GM19238 (cell line): ENCODE results near the gene TCP11L2.
"Not testable (repeated sequence)": the region's sequence is repeated elsewhere in the genome, so short reads cannot be mapped to it uniquely, and the experiment has no call there.

Source experiments
- DNase-seq: peaks from one replicate; pipeline ENCODE4 v3.0.0; 2011; ENCODE audit warnings: low spot score; ENCODE audit not compliant: insufficient read length

TCP11L2 gene

DNA sequence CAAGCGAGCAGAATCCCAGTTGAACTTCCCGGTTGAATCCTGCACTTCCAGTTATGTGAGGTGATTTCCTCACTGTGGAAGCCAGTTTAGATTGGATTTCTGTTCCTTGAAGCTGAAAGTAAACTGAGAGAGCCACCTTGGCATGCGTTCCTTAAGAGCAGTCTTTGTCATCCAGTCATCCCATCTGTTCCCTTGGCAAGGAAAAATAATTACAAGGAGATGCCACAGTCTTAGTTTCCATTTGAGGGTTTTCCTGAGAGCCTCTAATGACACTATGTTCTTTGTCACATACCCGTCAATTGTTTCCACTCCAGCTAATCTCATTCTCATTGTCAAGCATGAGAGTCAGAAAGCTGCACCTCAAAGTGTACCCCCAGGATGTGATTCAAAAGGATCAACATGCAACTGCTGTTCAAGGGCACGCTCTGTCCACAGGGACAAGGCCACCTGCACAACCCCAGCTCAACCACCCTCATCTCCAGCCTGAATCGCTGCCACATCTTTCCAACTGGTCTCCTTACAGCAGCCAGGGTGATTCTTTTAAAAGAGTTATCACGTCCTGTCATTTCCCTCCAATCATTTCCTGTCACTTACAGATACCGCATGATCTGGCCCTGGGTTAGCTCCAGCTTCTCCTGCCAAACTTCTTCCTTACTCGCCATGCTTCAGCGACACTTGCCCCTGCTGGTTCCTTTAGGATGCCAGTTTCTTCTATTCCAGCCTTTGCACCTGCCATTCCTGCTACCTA, 18.0 kb upstream of the TCP11L2 start:
- DNase-seq, result no peak

DNA sequence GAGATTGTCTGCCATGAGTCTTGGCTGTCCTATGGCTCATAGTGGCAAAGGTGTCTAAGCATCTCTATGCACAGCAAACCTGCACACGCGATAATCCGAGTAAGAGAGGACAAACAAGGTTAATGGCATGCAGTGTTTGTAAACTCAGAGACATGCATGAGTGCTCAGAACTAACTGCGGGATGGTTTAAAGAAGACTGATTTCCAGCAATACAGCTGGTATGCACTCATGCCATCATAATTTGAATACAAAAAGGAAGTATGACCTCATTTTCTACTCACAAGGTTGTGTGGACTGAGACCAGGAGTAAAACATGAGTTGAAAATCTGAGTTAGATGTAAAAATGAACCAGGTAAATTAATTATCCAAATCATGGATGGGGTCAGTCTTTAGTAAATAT, 16.6 kb upstream of the TCP11L2 start:
- no peak for DNase-seq

DNA sequence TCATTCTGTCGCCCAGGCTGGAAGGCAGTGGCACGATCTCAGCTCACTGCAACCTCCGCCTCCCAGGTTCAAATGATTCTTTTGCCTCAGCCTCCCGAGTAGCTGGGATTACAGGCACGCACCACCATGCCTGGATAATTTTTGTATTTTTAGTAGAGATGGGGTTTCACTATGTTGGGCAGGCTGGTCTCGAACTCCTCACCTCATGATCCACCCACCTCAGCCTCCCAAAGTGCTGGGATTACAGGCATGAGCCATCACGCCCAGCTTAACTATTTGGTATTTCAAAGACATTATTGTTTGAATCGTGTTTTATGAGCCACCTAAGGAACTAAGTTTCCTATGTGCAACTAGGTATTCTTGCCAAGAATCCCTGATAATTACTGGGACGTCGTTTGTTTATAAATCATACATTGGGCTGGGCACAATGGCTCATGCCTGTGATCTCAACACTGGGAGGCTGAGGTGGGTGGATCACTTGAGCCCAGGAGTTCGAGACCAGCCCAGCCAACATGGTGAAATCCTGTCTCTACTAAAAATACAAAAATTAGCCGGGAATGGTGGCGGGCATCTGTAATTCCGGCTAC, 15.9 kb upstream of the TCP11L2 start:
- DNase-seq, result not testable (repeated sequence)

DNA sequence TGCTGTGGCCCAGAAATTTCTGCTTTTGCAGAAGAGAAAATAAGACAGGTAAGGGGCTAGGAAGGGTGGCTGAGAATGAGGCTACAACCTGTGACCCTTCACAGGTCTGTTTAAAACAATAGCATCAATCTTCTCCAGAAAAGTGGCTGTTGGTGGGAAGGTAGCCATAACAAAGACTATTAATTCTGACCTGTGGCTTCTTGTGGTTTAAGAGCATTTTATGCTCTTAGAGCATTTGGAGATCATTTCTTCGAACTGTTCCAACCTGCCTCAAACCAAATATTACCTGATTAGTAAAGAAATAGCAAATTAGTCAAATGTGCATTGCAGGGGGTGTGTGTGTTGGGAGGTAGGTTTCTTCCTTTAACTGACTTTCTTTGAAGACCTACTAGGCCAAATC, 15.2 kb upstream of the TCP11L2 start:
- DNase-seq, result no peak

DNA sequence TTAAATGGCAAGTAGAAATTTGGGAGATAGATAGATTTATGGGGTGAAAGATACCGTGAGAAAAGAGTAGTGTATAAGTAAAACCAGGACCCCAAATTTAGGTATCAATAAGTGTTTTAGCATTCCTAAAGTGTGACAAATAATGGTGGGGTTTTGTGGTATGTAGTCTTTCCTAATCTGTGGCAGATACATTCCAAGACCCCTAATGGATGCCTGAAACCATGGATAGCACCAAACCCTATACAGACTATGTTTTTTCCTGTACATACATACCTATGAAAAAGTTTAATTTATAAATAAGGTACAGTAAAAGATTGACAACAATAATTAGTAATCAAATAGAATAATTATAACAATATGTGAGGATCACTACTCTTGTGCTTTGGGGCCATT, 14.4 kb upstream of the TCP11L2 start:
- no peak for DNase-seq

DNA sequence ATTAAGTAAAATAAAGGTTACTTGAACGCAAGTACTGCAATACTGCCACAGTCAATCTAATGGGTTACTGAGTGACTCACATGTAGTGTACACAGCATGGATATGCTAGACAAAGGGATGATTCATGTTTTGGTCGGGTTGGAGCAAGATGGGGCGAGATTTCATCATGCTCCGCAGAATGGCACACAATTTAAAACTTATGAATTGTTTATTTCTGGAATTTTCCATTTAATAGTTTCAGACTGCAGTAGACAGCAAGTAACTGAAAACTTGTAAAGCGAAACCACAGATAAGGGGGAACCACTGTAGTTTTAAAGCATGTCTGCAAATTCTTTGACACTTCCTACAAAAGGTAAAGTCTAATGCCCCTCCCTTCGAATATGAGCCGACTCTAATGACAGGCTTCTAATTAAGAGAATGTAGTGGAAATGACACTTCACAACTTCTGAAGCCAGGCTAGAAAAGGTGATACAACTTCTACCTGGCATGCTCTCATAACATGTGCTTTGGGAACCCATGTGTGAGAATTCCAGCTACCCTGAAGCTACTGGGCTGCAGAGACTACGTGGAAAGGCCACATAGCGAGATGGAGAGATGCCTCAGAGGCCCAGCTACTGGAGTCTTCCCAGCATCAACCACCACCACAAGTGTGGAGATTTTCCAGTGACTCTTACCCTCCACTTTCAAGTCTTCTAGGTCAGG, 13.9 kb upstream of the TCP11L2 start:
- no peak for DNase-seq

DNA sequence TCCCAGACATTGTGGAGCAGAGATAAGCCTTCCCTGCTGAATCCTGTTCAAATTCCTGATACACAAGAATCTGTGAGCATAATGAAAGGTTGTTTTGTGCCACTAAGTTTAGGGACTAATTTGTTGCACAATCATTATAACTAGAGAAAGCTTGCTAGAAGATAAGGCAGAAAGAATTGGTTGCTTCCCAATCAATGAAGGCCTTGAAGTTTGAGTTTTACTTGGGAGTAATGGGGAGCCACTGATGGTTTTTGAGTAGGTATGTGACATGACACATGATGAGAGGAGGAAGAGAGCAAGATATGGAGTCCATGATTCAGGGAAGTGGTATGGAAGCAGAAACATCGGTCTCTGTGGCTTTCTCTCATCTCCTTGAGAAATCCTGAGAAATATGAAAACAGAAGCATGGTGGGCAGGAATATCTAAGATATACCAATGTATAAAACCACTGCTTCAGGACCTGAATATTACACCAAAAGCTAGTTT, 13.3 kb upstream of the TCP11L2 start:
- DNase-seq, result no peak

DNA sequence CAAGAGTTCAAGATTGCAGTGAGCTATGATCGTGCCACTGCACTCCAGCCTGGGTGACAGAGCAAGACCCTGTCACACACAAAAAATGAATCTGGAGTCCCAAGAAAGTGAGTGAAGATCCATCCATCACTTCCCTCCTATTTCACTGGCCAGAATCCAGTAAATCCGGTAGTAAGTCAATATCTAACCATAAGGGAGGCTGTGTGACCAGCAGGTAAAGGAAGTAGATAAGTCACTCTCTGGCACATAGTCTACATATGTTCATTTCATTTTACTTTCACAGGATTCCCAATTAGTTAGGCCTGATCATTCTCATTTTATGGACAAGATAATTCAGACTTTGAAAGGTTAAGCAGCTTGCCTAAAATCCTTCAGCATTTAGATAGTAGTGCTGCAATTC, 11.9 kb upstream of the TCP11L2 start:
- no peak for DNase-seq

DNA sequence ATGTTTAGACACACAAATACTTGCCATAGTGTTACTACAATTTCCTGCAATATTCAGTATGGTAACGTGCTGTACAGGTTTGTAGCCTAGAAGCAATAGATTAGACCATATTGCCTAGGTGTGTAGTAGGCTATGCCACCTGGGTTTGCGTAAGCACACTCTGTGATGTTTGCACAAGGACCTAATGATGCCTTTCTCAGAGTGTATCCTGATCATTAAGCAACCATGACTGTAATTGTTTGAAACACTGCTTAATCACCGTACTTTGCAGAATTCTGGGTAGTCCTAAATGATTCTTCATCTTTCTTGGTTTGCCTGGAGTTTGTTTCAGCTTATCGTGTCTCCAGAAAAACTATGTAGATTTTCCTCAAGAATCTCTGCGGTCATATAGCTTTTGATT, 11.2 kb upstream of the TCP11L2 start:
- no peak for DNase-seq

DNA sequence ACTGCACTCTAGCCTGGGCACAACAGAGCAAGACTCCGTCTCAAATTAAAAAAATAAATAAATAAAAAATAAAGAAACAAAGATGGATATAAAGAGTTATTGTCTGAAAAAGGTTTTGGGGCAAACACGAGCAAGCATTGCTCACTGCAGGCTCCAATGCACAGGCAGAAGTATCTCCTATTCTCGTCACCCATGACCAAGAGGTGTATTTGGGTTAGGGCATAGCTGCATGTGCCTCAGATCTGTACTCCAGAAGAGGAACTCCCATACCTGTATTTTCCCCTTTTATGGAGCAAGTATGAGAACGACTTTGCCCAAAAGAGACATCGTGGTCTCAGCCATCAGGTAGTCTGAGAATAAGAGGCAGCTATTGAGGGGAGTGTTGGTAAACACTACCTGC, 10.2 kb upstream of the TCP11L2 start:
- no peak for DNase-seq

DNA sequence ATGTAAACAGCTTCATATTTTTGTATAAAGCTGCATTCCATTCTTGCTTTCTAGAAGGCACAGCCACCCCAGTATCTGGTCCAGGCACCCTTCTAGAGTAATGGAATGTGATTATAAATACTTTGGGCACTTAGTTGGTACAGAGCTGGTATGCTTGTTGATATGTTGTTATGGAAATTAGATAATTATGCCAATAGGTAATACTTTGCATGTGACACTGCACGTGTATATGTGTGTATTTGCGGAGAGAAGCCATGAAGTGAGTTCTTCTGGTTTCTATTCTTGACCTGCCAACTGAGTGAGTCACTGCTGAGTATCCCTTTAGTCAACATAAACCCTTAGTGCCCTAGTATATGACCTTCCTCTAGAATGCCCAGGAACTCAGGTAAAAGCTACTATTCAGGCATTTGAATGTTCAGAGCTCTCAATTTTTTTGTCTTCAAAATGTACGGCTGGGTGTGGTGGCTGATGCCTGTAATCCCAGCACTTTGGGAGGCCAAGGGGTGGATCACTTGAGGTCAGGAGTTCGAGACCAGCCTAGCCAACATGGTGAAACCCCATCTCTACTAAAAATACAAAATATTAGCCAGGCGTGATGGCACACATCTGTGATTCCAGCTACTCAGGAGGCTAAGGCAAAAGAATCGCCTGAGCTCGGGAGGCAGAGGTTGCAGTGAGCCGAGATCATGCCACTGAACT, 6.2 kb upstream of the TCP11L2 start:
- DNase-seq, result no peak

DNA sequence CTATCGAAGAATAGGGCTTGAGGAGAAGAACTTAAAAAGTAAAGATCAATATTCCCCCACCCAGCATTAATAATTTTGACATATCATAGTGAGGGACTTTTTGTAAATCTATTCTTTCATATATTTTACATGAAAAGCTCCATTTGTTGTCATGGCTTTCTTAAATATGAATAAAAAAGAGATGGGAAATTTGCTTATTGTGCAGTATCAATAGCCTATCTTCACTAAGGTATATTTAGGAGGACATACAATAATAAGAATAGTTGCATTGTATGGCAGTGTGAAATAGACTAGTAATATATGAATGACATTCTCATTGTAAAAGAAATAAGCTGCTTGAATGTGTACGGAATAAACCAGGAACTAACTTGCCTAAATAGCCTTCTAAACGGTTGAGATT, 5.5 kb upstream of the TCP11L2 start:
- no peak for DNase-seq

DNA sequence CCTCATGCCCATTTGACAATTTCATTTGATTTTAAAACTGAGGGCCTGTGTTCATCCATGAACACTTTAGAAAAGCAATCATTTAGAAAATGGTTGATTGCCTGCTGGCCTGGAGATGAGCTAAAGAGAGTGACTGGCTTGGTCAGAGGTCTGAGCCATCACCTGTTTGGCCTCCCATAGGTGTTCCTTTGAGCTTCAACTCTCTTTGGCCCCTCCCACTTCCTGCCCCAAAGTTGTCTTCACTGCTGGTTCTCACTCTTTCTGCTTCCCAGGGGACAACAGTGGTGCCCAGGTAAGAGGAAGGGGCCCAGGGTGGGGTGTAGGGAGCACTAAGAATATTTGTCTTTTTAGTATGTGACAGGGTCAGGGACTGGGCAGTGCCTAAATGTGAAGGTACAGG, 4.9 kb upstream of the TCP11L2 start:
- DNase-seq, result no peak

DNA sequence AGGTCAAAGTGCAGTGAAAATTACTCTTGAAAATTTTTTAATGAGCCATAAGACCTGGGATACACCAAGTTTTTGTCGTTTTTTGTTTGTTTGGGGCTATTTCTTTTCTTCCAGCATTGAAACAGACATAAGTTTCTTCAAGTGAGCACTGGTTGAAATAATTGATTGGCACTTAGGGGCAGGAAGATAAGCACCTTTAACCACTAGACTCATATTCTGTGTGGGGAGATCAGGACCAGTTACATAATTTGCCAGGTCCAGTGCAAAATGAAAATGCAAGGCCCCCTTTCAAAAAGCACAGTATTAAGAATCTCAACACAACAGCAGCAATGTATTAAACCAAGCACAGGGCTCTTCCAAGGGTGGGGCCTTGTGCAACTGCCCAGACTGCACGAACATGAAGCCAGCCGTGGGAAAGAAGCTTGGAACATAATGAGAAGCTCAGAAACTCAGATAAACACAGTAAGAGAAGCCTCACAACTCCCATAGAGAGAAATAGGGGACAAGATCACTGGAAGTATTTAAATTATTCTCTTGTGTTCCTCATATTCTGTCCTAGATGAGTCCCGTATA, 3.2 kb upstream of the TCP11L2 start:
- DNase-seq, result no peak

DNA sequence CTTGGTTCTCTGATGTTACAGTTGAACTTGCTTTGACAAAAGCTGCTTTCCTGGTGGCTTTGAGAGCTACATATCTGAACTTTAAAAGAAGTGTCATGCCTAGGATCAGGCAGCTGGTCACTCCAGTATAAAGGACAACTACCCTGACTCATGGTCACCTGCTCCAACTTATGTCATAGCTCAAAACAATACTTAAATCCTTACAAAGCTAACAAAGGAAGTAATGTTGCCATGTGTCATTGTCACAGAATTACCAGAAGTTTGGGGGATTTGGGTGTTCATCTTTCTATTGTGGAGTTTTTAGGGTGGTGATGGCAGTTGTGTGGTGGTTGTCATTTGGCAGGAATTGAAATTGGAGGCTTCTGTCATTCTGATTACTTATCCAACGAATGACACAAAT, 1.8 kb upstream of the TCP11L2 start:
- DNase-seq, result no peak

DNA sequence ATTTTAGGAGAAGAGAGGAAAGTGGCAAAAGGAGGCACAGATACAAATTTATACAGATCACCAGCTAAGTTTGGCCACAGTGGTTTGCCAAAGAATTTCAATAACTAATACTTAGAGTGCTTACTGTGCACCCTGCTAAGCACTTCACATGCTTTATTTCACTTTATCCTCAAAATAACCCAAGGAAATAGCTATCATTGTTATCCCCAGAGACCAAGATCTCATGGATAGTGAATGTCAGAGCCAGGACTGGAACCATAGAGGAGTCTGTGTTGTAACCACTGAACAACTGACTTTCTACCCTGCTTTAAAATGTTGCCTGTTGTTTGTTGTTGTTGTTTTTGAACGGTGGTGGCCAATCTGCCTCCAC, 1.3 kb upstream of the TCP11L2 start:
- DNase-seq, result no peak

DNA sequence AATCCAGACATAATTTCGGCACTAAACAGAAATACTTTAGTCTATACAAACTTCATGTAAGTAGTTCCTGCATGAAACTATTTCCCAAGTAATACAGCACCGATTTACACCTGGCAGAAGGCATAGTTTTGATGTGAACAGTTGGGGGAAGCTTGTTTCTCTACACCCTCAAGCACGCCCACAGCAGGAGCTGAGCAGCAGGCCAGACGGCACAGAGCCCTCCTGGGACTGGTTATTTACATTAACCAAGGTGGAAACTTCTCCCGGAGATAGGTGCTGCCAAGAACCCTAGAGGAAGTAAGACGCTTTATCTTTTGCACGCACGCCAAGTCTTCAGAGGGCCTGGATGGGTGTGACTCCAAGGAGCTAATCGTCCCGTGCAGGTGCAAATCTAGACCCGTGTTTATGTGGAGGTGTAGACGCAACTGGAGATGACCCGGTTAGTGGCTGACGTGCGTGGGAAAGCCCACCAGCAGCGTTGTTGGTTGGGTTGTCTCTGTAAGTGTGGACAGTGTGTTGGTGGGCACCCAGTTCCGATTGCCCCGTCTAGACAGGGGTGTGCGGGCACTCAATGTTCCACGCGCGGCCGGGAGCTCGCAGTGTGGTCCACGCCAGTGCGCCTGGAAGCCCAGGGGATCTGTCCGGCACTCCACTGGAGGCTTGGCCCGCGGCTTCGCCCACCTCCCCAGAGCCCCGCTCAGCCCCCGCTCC, 767 bp upstream of the TCP11L2 start:
- DNase-seq, result peak; percentile 51

DNA sequence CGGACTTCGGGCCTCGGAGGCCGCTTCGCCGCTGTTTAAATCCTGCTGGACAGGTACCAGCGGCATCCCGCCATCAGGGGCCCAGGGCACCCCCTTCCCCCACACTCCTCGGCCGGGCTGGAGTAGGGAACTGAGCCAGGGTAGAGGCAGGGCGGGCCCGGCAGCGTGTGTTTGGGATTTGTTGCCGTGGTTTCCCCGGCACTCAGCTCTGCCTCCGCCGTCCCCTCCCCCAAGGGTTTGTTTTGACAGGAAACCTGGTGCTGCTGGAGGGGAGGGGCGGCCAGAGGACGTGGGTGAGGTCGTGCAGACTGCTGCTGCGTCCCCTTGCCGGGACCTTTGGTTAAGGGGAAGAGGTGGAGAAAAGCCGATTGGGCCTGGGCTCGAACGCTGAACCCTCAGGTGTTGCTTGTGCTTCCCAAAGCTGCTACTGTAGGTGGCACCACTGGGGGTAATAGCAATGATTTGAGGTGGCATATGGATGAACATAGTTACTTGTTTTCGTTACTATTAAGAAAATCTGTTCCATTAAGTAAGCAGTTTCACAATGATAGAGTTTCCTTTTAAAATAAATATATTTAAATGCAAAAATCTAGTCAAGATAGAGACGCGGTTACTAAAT, 778 bp downstream of the TCP11L2 start:
- DNase-seq, result peak; percentile 19

DNA sequence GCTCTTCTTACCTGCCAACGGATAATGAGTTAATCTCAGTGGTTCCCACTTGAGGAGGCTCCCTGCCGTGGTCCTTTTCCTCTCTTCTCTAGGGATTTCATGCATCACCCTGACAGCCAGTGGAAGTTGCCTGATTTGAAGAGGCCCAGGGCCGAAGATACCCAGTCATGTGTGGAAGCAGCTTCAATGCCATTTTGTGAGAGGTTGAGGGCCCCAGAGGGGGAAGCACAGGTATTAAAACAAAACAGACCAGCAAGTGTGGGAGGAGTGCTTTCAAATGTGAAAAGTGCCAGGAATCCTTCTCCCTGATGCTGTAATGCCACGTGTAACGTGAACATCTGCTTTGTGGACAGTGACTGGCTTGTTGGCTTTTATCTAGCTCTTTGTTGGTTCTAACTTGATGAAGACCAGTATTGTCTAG, 1.5 kb downstream of the TCP11L2 start:
- DNase-seq, result no peak

DNA sequence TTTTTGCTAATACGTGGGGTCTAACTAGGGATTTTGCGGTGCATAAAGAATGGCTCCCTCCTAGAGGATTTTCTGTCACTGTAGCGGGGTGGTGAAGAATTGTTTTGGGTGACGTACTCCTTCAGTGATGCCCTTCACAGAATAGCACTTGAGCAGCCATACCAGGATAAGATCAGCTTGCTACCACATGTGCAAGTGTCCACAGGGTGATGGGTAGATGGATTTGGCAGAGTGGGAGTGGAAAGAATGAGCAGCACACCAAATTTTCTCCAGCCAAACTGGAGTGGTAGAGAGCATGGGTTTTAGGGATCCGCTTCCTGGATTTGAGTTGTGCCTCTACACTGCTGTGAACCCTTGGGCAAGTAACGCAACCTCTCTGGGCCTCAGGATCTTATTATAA, 2.3 kb downstream of the TCP11L2 start:
- DNase-seq, result no peak

DNA sequence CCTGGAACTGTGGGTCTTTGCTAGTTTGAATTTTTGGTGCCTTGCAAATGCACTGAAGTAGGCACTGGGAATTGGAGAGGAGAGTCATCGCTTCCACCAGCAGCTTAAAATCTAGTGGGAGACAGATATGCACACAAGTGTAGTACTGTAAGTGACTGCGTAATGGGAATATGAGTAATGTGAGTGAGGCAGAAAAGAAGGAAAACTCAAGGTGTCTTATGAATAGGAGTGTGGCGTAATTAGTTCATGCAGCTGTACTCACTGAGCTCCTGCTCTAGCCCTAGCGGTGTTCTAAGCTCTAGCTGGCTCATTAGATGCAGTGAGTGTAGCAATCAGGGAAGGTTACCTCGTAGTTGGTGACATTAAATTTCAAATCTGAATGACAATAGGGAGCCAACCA, 2.8 kb downstream of the TCP11L2 start:
- no peak for DNase-seq
